Measurements from ENCODE around the gene TRAPPC3. TPM values are rescaled to one million over a fixed set of nuclear protein-coding genes. Genes with fewer than 3 reads are reported as not detected.

TRAPPC3 gene
- total RNA-seq, 2 experiments from 2014 or later, result 43.8 to 53.8 TPM

GRCh38 chr1:36114371-36114770, 34.9 kb downstream of the TRAPPC3 start:
- Mint-ChIP-seq H3K9me3 (ENCODE audit: low read depth) (no peaks in the 10 kb centered on the region), H3K4me1 (peaks cover 5% of the 10 kb centered on the region), H3K36me3 (ENCODE audit: low read depth) (no peaks in the 10 kb centered on the region), H3K27ac (no peak overlapping the region), H3K27me3 (no peaks in the 10 kb centered on the region), H3K4me3 (no peak overlapping the region)
- intact Hi-C loops (cut with DNase I, micrococcal nuclease), result no loop called here
- ChIA-PET CTCF (interaction anchor here (1.3 to 2.5 kb wide), 2 partner anchors 20 to 171 kb away, joined by 3 to 8 read pairs; no protein-coding TSS in a partner anchor), POLR2A (interaction anchor here (0.7 kb wide), 1 partner anchor 12 kb away, joined by 5 read pairs; no protein-coding TSS in a partner anchor)
- no peak for DNase-seq
- no peak for ATAC-seq

- no peaks in the 10 kb centered on the region for H3K9me3 Mint-ChIP-seq (ENCODE audit: low read depth)
- H3K4me1 Mint-ChIP-seq, result peaks cover 17% of the 10 kb centered on the region
- H3K36me3 Mint-ChIP-seq (ENCODE audit: low read depth), result no peaks in the 10 kb centered on the region
- DNase-seq (no peak), ATAC-seq (no peak)
- H3K27me3 Mint-ChIP-seq, result no peaks in the 10 kb centered on the region
- CTCF ChIA-PET, result interaction anchor here (0.9 kb wide), 1 partner anchor 37 kb away, joined by 3 read pairs; no protein-coding TSS in a partner anchor
- POLR2A ChIA-PET, result no interaction called here
- intact Hi-C loops (cut with DNase I, micrococcal nuclease), result no loop called here
- H3K27ac Mint-ChIP-seq, result no peak overlapping the region
- no peak overlapping the region for H3K4me3 Mint-ChIP-seq
Observed at GRCh38 chr1:36112823-36113222, 36.5 kb downstream of the TRAPPC3 start.

- no peaks in the 10 kb centered on the region for H3K36me3 Mint-ChIP-seq (ENCODE audit: low read depth)
- H3K27ac Mint-ChIP-seq, result no peak overlapping the region
- H3K9me3 Mint-ChIP-seq (ENCODE audit: low read depth), result no peaks in the 10 kb centered on the region
- no peak for DNase-seq
- ChIA-PET POLR2A (interaction anchor here (0.6 kb wide), 1 partner anchor 340 kb away, joined by 4 read pairs; no protein-coding TSS in a partner anchor), CTCF (interaction anchor here (0.6 to 1.5 kb wide), 2 partner anchors 11 to 23 kb away, joined by 3 to 10 read pairs; no protein-coding TSS in a partner anchor)
- intact Hi-C loops (cut with DNase I, micrococcal nuclease), result no loop called here
- H3K27me3 Mint-ChIP-seq, result no peaks in the 10 kb centered on the region
- H3K4me1 Mint-ChIP-seq, result peaks cover 17% of the 10 kb centered on the region
- no peak overlapping the region for H3K4me3 Mint-ChIP-seq
- ATAC-seq, result no peak
Observed at GRCh38 chr1:36111151-36111550, 38.1 kb downstream of the TRAPPC3 start.

- ATAC-seq, result peak; percentile 96
- no peak overlapping the region for H3K4me3 Mint-ChIP-seq
- intact Hi-C loops (cut with DNase I, micrococcal nuclease), result no loop called here
- H3K9me3 Mint-ChIP-seq (ENCODE audit: low read depth), result no peaks in the 10 kb centered on the region
- H3K27me3 Mint-ChIP-seq, result no peaks in the 10 kb centered on the region
- H3K36me3 Mint-ChIP-seq (ENCODE audit: low read depth), result no peaks in the 10 kb centered on the region
- CTCF ChIA-PET, result interaction anchor here (1.2 kb wide), 1 partner anchor 26 kb away, joined by 3 read pairs; no protein-coding TSS in a partner anchor
- DNase-seq, result peak; percentile 68
- H3K4me1 Mint-ChIP-seq, result peaks cover 17% of the 10 kb centered on the region
- peak overlapping the region; percentile 68 for H3K27ac Mint-ChIP-seq
- POLR2A ChIA-PET, result interaction anchor here (0.7 kb wide), 1 partner anchor 156 kb away, joined by 4 read pairs; no protein-coding TSS in a partner anchor
Observed at GRCh38 chr1:36109041-36109679, 40.1 kb downstream of the TRAPPC3 start.

GRCh38 chr1:36108314-36108713, 41.0 kb downstream of the TRAPPC3 start:
- Mint-ChIP-seq H3K4me1 (peaks cover 17% of the 10 kb centered on the region), H3K27ac (no peak overlapping the region), H3K9me3 (ENCODE audit: low read depth) (no peaks in the 10 kb centered on the region), H3K27me3 (no peaks in the 10 kb centered on the region), H3K36me3 (ENCODE audit: low read depth) (no peaks in the 10 kb centered on the region), H3K4me3 (no peak overlapping the region)
- intact Hi-C loops (cut with DNase I, micrococcal nuclease), result no loop called here
- CTCF ChIA-PET, result interaction anchor here (0.9 kb wide), 1 partner anchor 9 kb away, joined by 5 read pairs; no protein-coding TSS in a partner anchor
- DNase-seq, result no peak
- ATAC-seq, result no peak
- POLR2A ChIA-PET, result no interaction called here

- CTCF ChIA-PET, result interaction anchor here (0.5 to 1.3 kb wide), 4 partner anchors 10 to 279 kb away, joined by 3 to 5 read pairs (median 3); no protein-coding TSS in a partner anchor
- POLR2A ChIA-PET, result no interaction called here
- Mint-ChIP-seq H3K4me3 (no peak overlapping the region), H3K4me1 (peaks cover 17% of the 10 kb centered on the region), H3K9me3 (ENCODE audit: low read depth) (no peaks in the 10 kb centered on the region), H3K27ac (no peak overlapping the region), H3K27me3 (no peaks in the 10 kb centered on the region), H3K36me3 (ENCODE audit: low read depth) (no peaks in the 10 kb centered on the region)
- ATAC-seq, result no peak
- intact Hi-C loops (cut with DNase I, micrococcal nuclease), result no loop called here
- no peak for DNase-seq
Observed at GRCh38 chr1:36107394-36107793, 41.9 kb downstream of the TRAPPC3 start.

GRCh38 chr1:36106269-36106668, 43.0 kb downstream of the TRAPPC3 start:
- Mint-ChIP-seq H3K27ac (no peak overlapping the region), H3K9me3 (ENCODE audit: low read depth) (no peaks in the 10 kb centered on the region), H3K4me3 (no peak overlapping the region), H3K4me1 (peaks cover 15% of the 10 kb centered on the region), H3K27me3 (no peaks in the 10 kb centered on the region), H3K36me3 (ENCODE audit: low read depth) (no peaks in the 10 kb centered on the region)
- intact Hi-C loops (cut with DNase I, micrococcal nuclease), result no loop called here
- ATAC-seq, result no peak
- no peak for DNase-seq
- ChIA-PET CTCF (interaction anchor here (0.6 to 1.3 kb wide), 4 partner anchors 26 to 1754 kb away, joined by 3 to 4 read pairs (median 3); no protein-coding TSS in a partner anchor), POLR2A (no interaction called here)

- no peaks in the 10 kb centered on the region for H3K27me3 Mint-ChIP-seq
- no peak overlapping the region for H3K4me3 Mint-ChIP-seq
- H3K36me3 Mint-ChIP-seq (ENCODE audit: low read depth), result no peaks in the 10 kb centered on the region
- DNase-seq (no peak), ATAC-seq (no peak)
- CTCF ChIA-PET, result interaction anchor here (0.8 to 3.3 kb wide), 6 partner anchors 31 to 184 kb away, joined by 3 to 28 read pairs (median 7); partner anchors contain the start of gene TRAPPC3
- intact Hi-C loops (cut with DNase I, micrococcal nuclease), result no loop called here
- POLR2A ChIA-PET, result interaction anchor here (0.6 kb wide), 1 partner anchor 12 kb away, joined by 5 read pairs; no protein-coding TSS in a partner anchor
- no peaks in the 10 kb centered on the region for H3K9me3 Mint-ChIP-seq (ENCODE audit: low read depth)
- H3K4me1 Mint-ChIP-seq, result no peaks in the 10 kb centered on the region
- no peak overlapping the region for H3K27ac Mint-ChIP-seq
Observed at GRCh38 chr1:36101546-36101945, 47.7 kb downstream of the TRAPPC3 start.

GRCh38 chr1:36100376-36100775, 48.9 kb downstream of the TRAPPC3 start:
- CTCF ChIA-PET, result interaction anchor here (0.6 to 3.3 kb wide), 11 partner anchors 11 to 322 kb away, joined by 3 to 15 read pairs (median 3); partner anchors contain the start of genes MAP7D1 and TRAPPC3
- no peak for DNase-seq
- peaks cover 2% of the 10 kb centered on the region for H3K36me3 Mint-ChIP-seq (ENCODE audit: low read depth)
- H3K9me3 Mint-ChIP-seq (ENCODE audit: low read depth), result no peaks in the 10 kb centered on the region
- POLR2A ChIA-PET, result no interaction called here
- intact Hi-C loops (cut with DNase I, micrococcal nuclease), result no loop called here
- ATAC-seq, result no peak
- H3K27ac Mint-ChIP-seq, result no peak overlapping the region
- H3K27me3 Mint-ChIP-seq, result no peaks in the 10 kb centered on the region
- no peaks in the 10 kb centered on the region for H3K4me1 Mint-ChIP-seq
- no peak overlapping the region for H3K4me3 Mint-ChIP-seq

- POLR2A ChIA-PET, result no interaction called here
- Mint-ChIP-seq H3K27ac (peak overlapping the region; percentile 10), H3K9me3 (ENCODE audit: low read depth) (no peaks in the 10 kb centered on the region), H3K36me3 (ENCODE audit: low read depth) (peaks cover 2% of the 10 kb centered on the region), H3K4me3 (no peak overlapping the region), H3K27me3 (no peaks in the 10 kb centered on the region), H3K4me1 (no peaks in the 10 kb centered on the region)
- DNase-seq (peak; percentile 87), ATAC-seq (peak; percentile 95)
- CTCF ChIA-PET, result interaction anchor here (0.6 to 3.3 kb wide), 11 partner anchors 10 to 322 kb away, joined by 3 to 15 read pairs (median 3); partner anchors contain the start of genes MAP7D1 and TRAPPC3
- intact Hi-C loops (cut with DNase I, micrococcal nuclease), result loop anchor here (1.0 kb wide), 6 partner anchors 34 to 321 kb away; partner anchors contain the start of gene TRAPPC3 (in 1 of the 2)
Observed at GRCh38 chr1:36099681-36100341, 49.5 kb downstream of the TRAPPC3 start.

GRCh38 chr1:36098650-36099365, 50.5 kb downstream of the TRAPPC3 start:
- ChIA-PET POLR2A (no interaction called here), CTCF (interaction anchor here (1.1 to 1.2 kb wide), 2 partner anchors 50 to 252 kb away, joined by 3 read pairs; partner anchors contain the start of gene TRAPPC3)
- H3K36me3 Mint-ChIP-seq (ENCODE audit: low read depth), result peaks cover 2% of the 10 kb centered on the region
- H3K4me3 Mint-ChIP-seq, result no peak overlapping the region
- intact Hi-C loops (cut with DNase I, micrococcal nuclease), result loop anchor here (1.0 kb wide), 6 partner anchors 35 to 322 kb away; partner anchors contain the start of gene TRAPPC3 (in 1 of the 2)
- no peaks in the 10 kb centered on the region for H3K4me1 Mint-ChIP-seq
- H3K27me3 Mint-ChIP-seq, result no peaks in the 10 kb centered on the region
- ATAC-seq (no peak), DNase-seq (no peak)
- no peaks in the 10 kb centered on the region for H3K9me3 Mint-ChIP-seq (ENCODE audit: low read depth)
- no peak overlapping the region for H3K27ac Mint-ChIP-seq

All from activated CD4-positive, alpha-beta T cell treated with anti-CD3 and anti-CD28 coated beads for 36 hours (primary cell).